HepG2 (cell line): ENCODE results near the gene VASN. TPM values are rescaled to one million over a fixed set of nuclear protein-coding genes. Genes with fewer than 3 reads are reported as not detected.
A peak's percentile ranks its signal among the peaks of the same experiment; 100 is the strongest.

Source experiments
- AHDC1 ChIP-seq: sonication (generic); formaldehyde crosslinking; IDR thresholded peaks from 2 replicates; pipeline ENCODE4 v1.5.1; 2020; ENCODE audit warnings: mild to moderate bottlenecking, missing genetic modification reagents, borderline replicate concordance
- AHR ChIP-seq: IDR thresholded peaks from 2 replicates; pipeline ENCODE4 v1.6.1; 2018; ENCODE audit warnings: missing genetic modification reagents, missing compliant biosample characterization
- ARID5B ChIP-seq: IDR thresholded peaks from 2 replicates; pipeline ENCODE4 v1.4.0; 2020; ENCODE audit warnings: mild to moderate bottlenecking, missing genetic modification reagents
- CBX1 ChIP-seq: IDR thresholded peaks from one replicate; pipeline ENCODE4 v1.6.1; 2016; ENCODE audit warnings: antibody characterized with exemption, low read depth
- EHMT2 ChIP-seq: fragments of 200-600 bp; sonication (generic); IDR thresholded peaks from 2 replicates; pipeline ENCODE4 v1.7.0; 2017; ENCODE audit warnings: antibody characterized with exemption, low read depth, low read length, borderline replicate concordance
- FOXP4 ChIP-seq: sonication (generic); formaldehyde crosslinking; IDR thresholded peaks from 2 replicates; pipeline ENCODE4 v1.4.0; 2020; ENCODE audit warnings: missing genetic modification reagents
- GZF1 ChIP-seq: sonication (generic); formaldehyde crosslinking; IDR thresholded peaks from 2 replicates; pipeline ENCODE4 v1.5.1; 2020; ENCODE audit warnings: mild to moderate bottlenecking, missing genetic modification reagents
- KDM5B ChIP-seq: sonication (generic); formaldehyde crosslinking; IDR thresholded peaks from 2 replicates; pipeline ENCODE4 v1.4.0; 2020; ENCODE audit warnings: missing genetic modification reagents, mild to moderate bottlenecking, borderline replicate concordance
- MXI1 ChIP-seq: IDR thresholded peaks from 3 replicates; pipeline ENCODE4 v1.6.1; 2012; ENCODE audit warnings: low read depth, low read length, inconsistent platforms, borderline replicate concordance
- PRDM10 ChIP-seq: sonication (generic); formaldehyde crosslinking; IDR thresholded peaks from 2 replicates; pipeline ENCODE4 v1.4.0; 2020; ENCODE audit warnings: low read depth, missing genetic modification reagents
- SRSF9 ChIP-seq: fragments of 200-400 bp; formaldehyde crosslinking; IDR thresholded peaks from 2 replicates; pipeline ENCODE4 v1.6.1; 2018; ENCODE audit warnings: borderline replicate concordance, mild to moderate bottlenecking, low read depth, low read length; ENCODE audit not compliant: insufficient read depth, poor library complexity, severe bottlenecking
- TOE1 ChIP-seq: sonication (generic); formaldehyde crosslinking; IDR thresholded peaks from 2 replicates; pipeline ENCODE4 v1.4.0; 2020; ENCODE audit warnings: mild to moderate bottlenecking, missing genetic modification reagents
- U2AF2 ChIP-seq: fragments of 200-400 bp; formaldehyde crosslinking; IDR thresholded peaks from 2 replicates; pipeline ENCODE4 v1.6.1; 2017; ENCODE audit warnings: low read depth, mild to moderate bottlenecking, low read length
- polyA plus RNA-seq, 8 experiments: library from polyadenylated mRNA; depleted of rRNA in 3 of 8; stranded (reverse) in 7 of 8; unstranded in 1 of 8; fragments of >200 nt; fragmentation: Illumina TruSeq in 4 of 8; extraction: Trizol in 4 of 8; gene quantifications; 2 replicates each; pipeline versions ENCODE4 v1.2.1 to v1.2.3, GENCODE V29; 2011 to 2016; ENCODE audit warnings: low read depth in 4 of 8, missing spikeins in 1 of 8, mixed read lengths in 1 of 8; ENCODE audit not compliant: insufficient read depth in 1 of 8
- total RNA-seq, 5 experiments: library from RNA; depleted of rRNA; stranded (reverse); fragments of >200 nt; fragmentation: Illumina TruSeq; extraction: Trizol; gene quantifications; 2 replicates each; pipeline ENCODE4 v1.2.3, GENCODE V29; 2016; ENCODE audit warnings: low read depth in 1 of 5

VASN gene
- total and polyA plus RNA-seq, 2 of the 13 experiments (the other 11 are each of a cell fraction or from before 2014, with no cell fraction given): 8.4 to 18.2 TPM

- TF ChIP-seq MXI1: peak; percentile 79; the same call in 1 of the 3 replicates
- TF ChIP-seq AHR (CRISPR knock-in tag): 0 out of 2 replicates have a peak, but pooled peaks have one; percentile 3
- TF ChIP-seq TOE1: no peak
- TF ChIP-seq GZF1 (CRISPR knock-in tag): no peak
- TF ChIP-seq CBX1: no peak
- TF ChIP-seq PRDM10: no peak
- no peak for TF ChIP-seq AHDC1 (CRISPR knock-in tag)
- no peak for TF ChIP-seq FOXP4 (CRISPR knock-in tag)
- peak; percentile 40 for TF ChIP-seq ARID5B (CRISPR knock-in tag)
- peak; percentile 40; the same call in 1 of the 2 replicates for TF ChIP-seq KDM5B
- TF ChIP-seq EHMT2: no peak
- no peak for TF ChIP-seq U2AF2
- no peak for TF ChIP-seq SRSF9
Measured at GRCh38 chr16:4371357-4372000, at the start of gene VASN (continued).
